ENCODE data around the gene C1orf141.
"Not testable (repeated sequence)": the region's sequence is repeated elsewhere in the genome, so short reads cannot be mapped to it uniquely, and the experiment has no call there.

The C1orf141 gene

GRCh38 chr1:67141832-67142231, 7.1 kb upstream of the C1orf141 start:
- not testable (repeated sequence) for DNase-seq

- DNase-seq, result no peak
Observed at GRCh38 chr1:67140460-67140859, 5.7 kb upstream of the C1orf141 start.

- no peak for DNase-seq
Observed at GRCh38 chr1:67138813-67139499, 4.2 kb upstream of the C1orf141 start.

GRCh38 chr1:67137307-67137753, 2.6 kb upstream of the C1orf141 start:
- DNase-seq, result no peak

- DNase-seq, result no peak
Observed at GRCh38 chr1:67135354-67135753, 584 bp upstream of the C1orf141 start.

GRCh38 chr1:67133177-67133576, 1.6 kb downstream of the C1orf141 start:
- DNase-seq, result no peak

GRCh38 chr1:67130673-67131072, 4.1 kb downstream of the C1orf141 start:
- no peak for DNase-seq

- no peak for DNase-seq
Observed at GRCh38 chr1:67126974-67127373, 7.8 kb downstream of the C1orf141 start.

- no peak for DNase-seq
Observed at GRCh38 chr1:67126111-67126746, 8.5 kb downstream of the C1orf141 start.

- no peak for DNase-seq
Observed at GRCh38 chr1:67124455-67124854, 10.3 kb downstream of the C1orf141 start.

GRCh38 chr1:67120855-67121619, 13.7 kb downstream of the C1orf141 start:
- DNase-seq, result no peak

- DNase-seq, result no peak
Observed at GRCh38 chr1:67118646-67119045, 16.1 kb downstream of the C1orf141 start.

GRCh38 chr1:67118191-67118590, 16.6 kb downstream of the C1orf141 start:
- DNase-seq, result no peak

GRCh38 chr1:67114162-67114561, 20.6 kb downstream of the C1orf141 start:
- DNase-seq, result no peak

GRCh38 chr1:67110352-67110751, 24.4 kb downstream of the C1orf141 start:
- DNase-seq, result no peak

GRCh38 chr1:67105508-67105907, 29.3 kb downstream of the C1orf141 start:
- no peak for DNase-seq

GRCh38 chr1:67103548-67103947, 31.2 kb downstream of the C1orf141 start:
- DNase-seq, result no peak

- no peak for DNase-seq
Observed at GRCh38 chr1:67100833-67101232, 33.9 kb downstream of the C1orf141 start.

- no peak for DNase-seq
Observed at GRCh38 chr1:67097305-67097704, 37.5 kb downstream of the C1orf141 start.

GRCh38 chr1:67094191-67094590, 40.6 kb downstream of the C1orf141 start:
- DNase-seq, result no peak

- no peak for DNase-seq
Observed at GRCh38 chr1:67089685-67090208, 45.0 kb downstream of the C1orf141 start.

- no peak for DNase-seq
Observed at GRCh38 chr1:67088440-67088839, 46.3 kb downstream of the C1orf141 start.

GRCh38 chr1:67085326-67085725, 49.4 kb downstream of the C1orf141 start:
- peak in 1 of 2 donors; percentile 11 for DNase-seq
